IMR-90 (cell line): Measurements from ENCODE around the gene RBPJ. TPM values are rescaled to one million over a fixed set of nuclear protein-coding genes. Genes with fewer than 3 reads are reported as not detected.

Source experiments
- ATAC-seq: fragments of 200-7000 bp; cut with Tn5 transposase; 2 replicates; pipeline ENCODE4 v1.9.1; 2020; ENCODE audit warnings: low read depth, mild to moderate bottlenecking, moderate library complexity
- BruUV-seq: library from RNA; stranded (reverse); fragments of 400-500 nt; replicated peaks from 2 replicates; lab custom pipeline; 2021; lab: Mats Ljungman, UMichigan
- CTCF ChIA-PET: fragments of 300-600 bp; formaldehyde crosslinking; extraction: SDS; loops from one replicate; lab custom pipeline; 2021; ENCODE audit warnings: antibody characterized with exemption; lab: Yijun Ruan, JAX
- POLR2A ChIA-PET: fragments of 300-600 bp; sonication (Branson Sonifier 250); formaldehyde crosslinking; loops from one replicate; lab custom pipeline; 2022; ENCODE audit warnings: antibody characterized with exemption; ENCODE audit not compliant: unreplicated experiment; lab: Charles Lee
- DNase-seq: peaks from one replicate; pipeline ENCODE4 v3.0.0; 2013
- H2AFZ ChIP-seq: replicated peaks from 2 replicates; pipeline ENCODE3; 2013; ENCODE audit warnings: low read length, mild to moderate bottlenecking; ENCODE audit not compliant: poor library complexity
- H2AK5ac ChIP-seq: 2 replicates; pipeline ENCODE4 v1.6.1; 2013; ENCODE audit warnings: low read depth, low read length, inconsistent platforms
- H2AK9ac ChIP-seq: replicated peaks from 2 replicates; pipeline ENCODE3; 2013; ENCODE audit warnings: mild to moderate bottlenecking, low read depth, low read length, moderate library complexity; ENCODE audit not compliant: poor library complexity
- H2BK120ac ChIP-seq: 2 replicates; pipeline ENCODE4 v1.6.1; 2013; ENCODE audit warnings: low read depth, low read length, inconsistent platforms
- H2BK15ac ChIP-seq: 3 replicates; pipeline ENCODE4 v1.6.1; 2013; ENCODE audit warnings: low read depth, low read length, inconsistent platforms
- H2BK20ac ChIP-seq: 2 replicates; pipeline ENCODE4 v1.6.1; 2013; ENCODE audit warnings: low read depth, mild to moderate bottlenecking, inconsistent platforms, low read length, moderate library complexity
- H2BK5ac ChIP-seq: 2 replicates; pipeline ENCODE4 v1.6.1; 2013; ENCODE audit warnings: mild to moderate bottlenecking, low read depth, low read length, inconsistent platforms; ENCODE audit not compliant: poor library complexity, severe bottlenecking
- H3K14ac ChIP-seq: replicated peaks from 2 replicates; pipeline ENCODE4 v1.6.1; 2013; ENCODE audit warnings: low read depth, low read length, inconsistent platforms
- H3K18ac ChIP-seq: 2 replicates; pipeline ENCODE4 v1.6.1; 2013; ENCODE audit warnings: low read depth, low read length, control low read depth
- H3K23ac ChIP-seq: 2 replicates; pipeline ENCODE4 v1.6.1; 2013; ENCODE audit warnings: low read depth, low read length, inconsistent platforms
- H3K27ac ChIP-seq: 2 replicates; pipeline ENCODE4 v1.5.1; 2013; ENCODE audit warnings: mild to moderate bottlenecking, control low read depth, low read length; ENCODE audit not compliant: insufficient read depth
- H3K27me3 ChIP-seq: 2 replicates; pipeline ENCODE4 v1.6.1; 2013; ENCODE audit warnings: low read length; ENCODE audit not compliant: control insufficient read depth, insufficient read depth
- H3K36me3 ChIP-seq: 2 replicates; pipeline ENCODE4 v1.6.1; 2013; ENCODE audit warnings: low read length, mixed read lengths; ENCODE audit not compliant: control insufficient read depth, insufficient read depth
- H3K4ac ChIP-seq: 2 replicates; pipeline ENCODE4 v1.6.1; 2013; ENCODE audit warnings: low read depth, low read length, inconsistent platforms
- H3K4me1 ChIP-seq: 2 replicates; pipeline ENCODE4 v1.6.1; 2013; ENCODE audit warnings: low read length, mixed read lengths; ENCODE audit not compliant: control insufficient read depth, insufficient read depth
- H3K4me2 ChIP-seq: 2 replicates; pipeline ENCODE4 v1.6.1; 2013; ENCODE audit warnings: low read depth, mild to moderate bottlenecking, control low read depth, low read length, moderate library complexity
- H3K4me3 ChIP-seq: 2 replicates; pipeline ENCODE4 v1.5.1; 2013; ENCODE audit warnings: low read depth, mild to moderate bottlenecking, control low read depth, low read length, moderate library complexity; ENCODE audit not compliant: insufficient read depth
- H3K56ac ChIP-seq: 2 replicates; pipeline ENCODE4 v1.6.1; 2013; ENCODE audit warnings: low read length, inconsistent platforms; ENCODE audit not compliant: insufficient read depth; ENCODE audit errors: extremely low read depth
- H3K79me1 ChIP-seq, 2 experiments: 2 replicates each; pipeline ENCODE4 v1.6.1; 2013; ENCODE audit warnings: low read length in 2 of 2, inconsistent platforms in 1 of 2, low read depth in 1 of 2
- H3K9ac ChIP-seq: 2 replicates; pipeline ENCODE4 v1.6.1; 2013; ENCODE audit warnings: low read depth, low read length, control low read depth
- H3K9me1 ChIP-seq: 2 replicates; pipeline ENCODE4 v1.6.1; 2013; ENCODE audit warnings: low read length, inconsistent platforms; ENCODE audit not compliant: insufficient read depth
- H3K9me3 ChIP-seq: 2 replicates; pipeline ENCODE4 v1.6.1; 2013; ENCODE audit warnings: low read length; ENCODE audit not compliant: control insufficient read depth, insufficient read depth
- H4K20me1 ChIP-seq: 2 replicates; pipeline ENCODE4 v1.6.1; 2013; ENCODE audit warnings: low read length, inconsistent platforms; ENCODE audit not compliant: insufficient read depth
- H4K5ac ChIP-seq: 2 replicates; pipeline ENCODE4 v1.6.1; 2013; ENCODE audit warnings: mild to moderate bottlenecking, low read depth, low read length, control low read depth
- H4K8ac ChIP-seq, 2 experiments: 2 replicates each; pipeline ENCODE4 v1.6.1; 2013; ENCODE audit warnings: low read depth in 2 of 2, low read length in 2 of 2, control low read depth in 1 of 2, inconsistent platforms in 1 of 2
- H4K91ac ChIP-seq: 2 replicates; pipeline ENCODE4 v1.6.1; 2013; ENCODE audit warnings: low read depth, low read length, inconsistent platforms; ENCODE audit not compliant: insufficient read depth
- CEBPB ChIP-seq: IDR thresholded peaks from 2 replicates; pipeline ENCODE4 v1.6.1; 2012; ENCODE audit warnings: low read depth, low read length, improper control_type of control experiment
- FOS ChIP-seq: fragments of 150-350 bp; IDR thresholded peaks from 2 replicates; pipeline ENCODE4 v1.6.1; 2016; ENCODE audit warnings: low read depth, low read length
- RCOR1 ChIP-seq: IDR thresholded peaks from 2 replicates; pipeline ENCODE4 v1.6.1; 2012; ENCODE audit warnings: mild to moderate bottlenecking, low read length, improper control_type of control experiment; ENCODE audit not compliant: insufficient replicate concordance
- RFX5 ChIP-seq: IDR thresholded peaks from 2 replicates; pipeline ENCODE4 v1.8.0; 2012; ENCODE audit warnings: low read depth, mild to moderate bottlenecking, low read length, moderate library complexity
- SMC3 ChIP-seq: fragments of 150-350 bp; IDR thresholded peaks from 2 replicates; pipeline ENCODE4 v1.6.1; 2016; ENCODE audit warnings: low read depth, mild to moderate bottlenecking, antibody characterized with exemption, low read length, moderate library complexity
- WGBS, 2 experiments: methylation state at CpG; one replicate each; pipeline versions ENCODE4 v1.1.5 to v1.1.7; 2013; ENCODE audit warnings: missing lambda C conversion rate in 2 of 2; ENCODE audit not compliant: insufficient read length in 1 of 2; ENCODE audit errors: extremely low coverage in 2 of 2; 5-methylcytosine and 5-hydroxymethylcytosine counted together
- dilution Hi-C: fragments of 300-500 bp; cut with HindIII; formaldehyde crosslinking; loops from one replicate; pipeline ENCODE4 v1.14.3; 2018; ENCODE audit warnings: low sequenced_read_pairs; ENCODE audit not compliant: unreplicated experiment
- in situ Hi-C: fragments of 300-500 bp; cut with MboI; formaldehyde crosslinking; loops from 3 replicates; pipeline ENCODE4 v1.14.3; 2019; ENCODE audit warnings: low sequenced_read_pairs, inconsistent platforms, mixed read lengths
- intact Hi-C: fragments of 100-400 bp; cut with micrococcal nuclease; formaldehyde crosslinking; loops from 2 replicates; pipeline ENCODE4 v1.10.0; 2022
- polyA plus RNA-seq, 3 experiments: library from polyadenylated mRNA; depleted of rRNA; stranded (reverse); fragments of >200 nt; gene quantifications; 2 replicates each; pipeline ENCODE4 v1.2.3, GENCODE V29; 2012; ENCODE audit warnings: low replicate concordance in 1 of 3
- total RNA-seq: library from RNA; depleted of rRNA; stranded (reverse); fragments of >200 nt; gene quantifications from 2 replicates; pipeline ENCODE4 v1.2.3, GENCODE V29; 2012

RBPJ gene
- total and polyA plus RNA-seq, 2 of the 4 experiments (the other 2 are of a cell fraction), result 50.3 to 148 TPM

- no peak overlapping the region for H2AK5ac ChIP-seq
- ChIA-PET CTCF (no interaction called here), POLR2A (no interaction called here)
- no peak overlapping the region for H2BK20ac ChIP-seq
- no peak overlapping the region for H3K9ac ChIP-seq
- ATAC-seq, result no peak; the same call in 1 of the 2 replicates
- no peak overlapping the region for H3K4me3 ChIP-seq
- peaks cover 11% of the 10 kb centered on the region for H3K9me1 ChIP-seq
- H4K8ac ChIP-seq, result no peak overlapping the region
- H3K23ac ChIP-seq, result no peak overlapping the region
- no peak overlapping the region for H2AFZ ChIP-seq
- no peak overlapping the region for H3K18ac ChIP-seq
- H2BK15ac ChIP-seq, result no peak overlapping the region
- no peak overlapping the region for H2BK5ac ChIP-seq
- H3K27me3 ChIP-seq, result no peaks in the 10 kb centered on the region
- no TSS peak for BruUV-seq
- H3K27ac ChIP-seq, result no peak overlapping the region
- no peak overlapping the region for H2BK120ac ChIP-seq
- no peak for TF ChIP-seq FOS
- no peak for TF ChIP-seq RCOR1
- no peak for TF ChIP-seq SMC3
- no peak for TF ChIP-seq RFX5
- peak; percentile 73 for TF ChIP-seq CEBPB
- WGBS, 2 experiments, result no CpG with 5 or more reads among the region's 1 CpG
- H4K20me1 ChIP-seq, result peaks cover 15% of the 10 kb centered on the region
- H3K14ac ChIP-seq, result no peak overlapping the region
- H4K91ac ChIP-seq, result no peak overlapping the region
- no peak overlapping the region for H2AK9ac ChIP-seq
- H3K4ac ChIP-seq, result no peak overlapping the region
- in situ Hi-C loops, result no loop called here
- no peaks in the 10 kb centered on the region for H3K9me3 ChIP-seq
- dilution Hi-C loops, result no loop called here
- H3K56ac ChIP-seq, result no peak overlapping the region
- peaks cover 12% of the 10 kb centered on the region for H3K4me1 ChIP-seq
- no peak overlapping the region for H4K5ac ChIP-seq
- no peak overlapping the region for H3K4me2 ChIP-seq
- peaks cover 17 to 49% of the 10 kb centered on the region in 2 experiments for H3K79me1 ChIP-seq
- peaks cover 21% of the 10 kb centered on the region for H3K36me3 ChIP-seq
- DNase-seq, result peak; percentile 52
- intact Hi-C loops, result loop anchor here (10.0 kb wide), 1 partner anchor 493 kb away; no protein-coding TSS in a partner anchor
Observed at GRCh38 chr4:26418107-26418506, 97.3 kb downstream of the RBPJ start.
